Choroid plexus epithelial cell (primary cell): Measurements from ENCODE around the gene QSOX1.

ENCODE experiments used
- DNase-seq: peaks from one replicate; pipeline ENCODE4 v3.0.0-alpha.2; 2010; ENCODE audit warnings: low read depth
- H3K4me3 ChIP-seq: 2 replicates; pipeline ENCODE4 v1.5.1; 2011; ENCODE audit warnings: low read depth, mild to moderate bottlenecking, control low read depth, low read length, moderate library complexity
- CTCF ChIP-seq: conservative IDR thresholded peaks from 2 replicates; pipeline ENCODE4 v1.5.1; 2011; ENCODE audit warnings: low read depth, mild to moderate bottlenecking, control low read depth, inconsistent platforms, low read length, moderate library complexity

QSOX1 gene

GRCh38 chr1:180136331-180136967, 18.2 kb upstream of the QSOX1 start:
- DNase-seq: no peak
- H3K4me3 ChIP-seq: no peak overlapping the region
- no peak for TF ChIP-seq CTCF

- TF ChIP-seq CTCF: no peak
- DNase-seq: no peak
Observed at GRCh38 chr1:180136968-180137356, 17.7 kb upstream of the QSOX1 start.

GRCh38 chr1:180137776-180138175, 16.9 kb upstream of the QSOX1 start:
- no peak for TF ChIP-seq CTCF
- no peak overlapping the region for H3K4me3 ChIP-seq
- DNase-seq: no peak

More at GRCh38 chr1:180136968-180137356, 17.7 kb upstream of the QSOX1 start:
- no peak overlapping the region for H3K4me3 ChIP-seq

GRCh38 chr1:180141381-180141934, 13.2 kb upstream of the QSOX1 start:
- DNase-seq: no peak
- TF ChIP-seq CTCF: no peak
- H3K4me3 ChIP-seq: no peak overlapping the region

GRCh38 chr1:180143359-180143758, 11.3 kb upstream of the QSOX1 start:
- TF ChIP-seq CTCF: no peak
- no peak for DNase-seq
- H3K4me3 ChIP-seq: no peak overlapping the region

GRCh38 chr1:180144659-180145357, 9.9 kb upstream of the QSOX1 start:
- TF ChIP-seq CTCF: no peak
- H3K4me3 ChIP-seq: no peak overlapping the region
- peak; percentile 22 for DNase-seq
